Adrenal gland (tissue), 12 donors: ENCODE data around the gene KCNMB1. TPM values are rescaled to one million over a fixed set of nuclear protein-coding genes. Genes with fewer than 3 reads are reported as not detected.

ENCODE experiments used
- DNase-seq, 7 donors: peaks; one replicate each; pipeline ENCODE4 v3.0.0-alpha.2; 2019 to 2020
- H3K27ac ChIP-seq, 5 donors: fragments of 200-600 bp; sonication (generic) in 4 of 5; 1 replicate in 3 of 5; 2 replicates in 2 of 5; pipeline versions ENCODE4 v1.5.1 to v1.8.0; 2016 to 2020; ENCODE audit warnings: mild to moderate bottlenecking in 1 of 5
- H3K27me3 ChIP-seq: fragments of 200-600 bp; 2 replicates; pipeline ENCODE4 v1.8.0; 2021
- H3K36me3 ChIP-seq, 2 donors: fragments of 200-600 bp; replicated peaks in 1 of 2; 1 replicate in 1 of 2; 2 replicates in 1 of 2; pipeline versions ENCODE4 v1.5.1 to v1.8.0; 2018 to 2022
- H3K4me1 ChIP-seq, 2 donors: fragments of 200-600 bp; replicated peaks in 1 of 2; 1 replicate in 1 of 2; 2 replicates in 1 of 2; pipeline versions ENCODE4 v1.5.1 to v1.8.0; 2018 to 2021
- H3K4me3 ChIP-seq, 4 donors: fragments of 200-600 bp; sonication (generic) in 3 of 4; one replicate each; pipeline ENCODE4 v1.5.1; 2016 to 2018
- H3K9me3 ChIP-seq, 3 donors: fragments of 200-600 bp; sonication (generic) in 1 of 3; replicated peaks in 1 of 3; 1 replicate in 2 of 3; 2 replicates in 1 of 3; pipeline versions ENCODE4 v1.5.1 to v1.8.0; 2016 to 2021
- POLR2A ChIP-seq, 2 donors: fragments of 450-650 bp; IDR thresholded peaks; one replicate each; pipeline ENCODE4 v1.6.1; 2017; ENCODE audit warnings: antibody characterized with exemption in 2 of 2, mild to moderate bottlenecking in 2 of 2, moderate library complexity in 1 of 2
- WGBS, 4 donors: extraction: QIAGEN DNeasy Blood & Tissue Kit in 2 of 4; methylation state at CpG; one replicate each; pipeline versions ENCODE4 v1.1.5 to v1.1.7; 2013 to 2017; 5-methylcytosine and 5-hydroxymethylcytosine counted together
- intact Hi-C, 2 donors: fragments of 100-400 bp; cut with DNase I; formaldehyde crosslinking; loops; one replicate each; pipeline versions ENCODE4 v1.14.1 to v1.15.0; 2022 to 2023
- polyA plus RNA-seq, 3 donors: library from polyadenylated mRNA; stranded (reverse); fragments of 200-250 nt in 2 of 3; fragments of 350-450 nt in 1 of 3; fragmentation: Illumina TruSeq in 1 of 3; extraction: RNeasy Lipid Tissue Mini Kit (QIAGEN cat#74804) in 1 of 3; gene quantifications; one replicate each; pipeline ENCODE4 v1.2.3, GENCODE V29; 2013 to 2014
- total RNA-seq, 9 donors: library from RNA; depleted of rRNA in 4 of 9; stranded (reverse); fragments of >200 nt in 4 of 9; fragments of 120-200 nt in 1 of 9; fragmentation: NEBNext Ultra II Directional in 1 of 9; extraction: Animal tissue kit (Norgen Biotek cat#: 25700) in 1 of 9; gene quantifications; one replicate each; pipeline versions ENCODE4 v1.1.0 to v1.2.4, GENCODE V29; 2013 to 2023
- TF ChIP-seq, protein P1 (sequence below), 6 experiments: fragments of 450-650 bp in 4 of 6; fragments of 200-600 bp in 2 of 6; sonication (generic) in 1 of 6; IDR thresholded peaks; 1 replicate in 5 of 6; 2 replicates in 1 of 6; pipeline versions ENCODE4 v1.5.1 to v1.8.0; 2016 to 2021; ENCODE audit warnings: antibody characterized with exemption in 6 of 6, mild to moderate bottlenecking in 2 of 6, moderate library complexity in 1 of 6
- donor health status: healthy with polysubstance abuse.
- donor health status: Bipolar disorder and iron deficiency.
- donor health status: DM: yes; HTN: yes; CAD: no.
- donor health status: DM: no; HTN: no; CAD: no.
- donor health status: DM: no; HTN: no; CAD: no.
- donor health status: DM: yes; HTN: yes; CAD: no.

KCNMB1 gene
- total and polyA plus RNA-seq, 12 donors: 0.11 to 3.2 (median 0.89) TPM

DNA sequence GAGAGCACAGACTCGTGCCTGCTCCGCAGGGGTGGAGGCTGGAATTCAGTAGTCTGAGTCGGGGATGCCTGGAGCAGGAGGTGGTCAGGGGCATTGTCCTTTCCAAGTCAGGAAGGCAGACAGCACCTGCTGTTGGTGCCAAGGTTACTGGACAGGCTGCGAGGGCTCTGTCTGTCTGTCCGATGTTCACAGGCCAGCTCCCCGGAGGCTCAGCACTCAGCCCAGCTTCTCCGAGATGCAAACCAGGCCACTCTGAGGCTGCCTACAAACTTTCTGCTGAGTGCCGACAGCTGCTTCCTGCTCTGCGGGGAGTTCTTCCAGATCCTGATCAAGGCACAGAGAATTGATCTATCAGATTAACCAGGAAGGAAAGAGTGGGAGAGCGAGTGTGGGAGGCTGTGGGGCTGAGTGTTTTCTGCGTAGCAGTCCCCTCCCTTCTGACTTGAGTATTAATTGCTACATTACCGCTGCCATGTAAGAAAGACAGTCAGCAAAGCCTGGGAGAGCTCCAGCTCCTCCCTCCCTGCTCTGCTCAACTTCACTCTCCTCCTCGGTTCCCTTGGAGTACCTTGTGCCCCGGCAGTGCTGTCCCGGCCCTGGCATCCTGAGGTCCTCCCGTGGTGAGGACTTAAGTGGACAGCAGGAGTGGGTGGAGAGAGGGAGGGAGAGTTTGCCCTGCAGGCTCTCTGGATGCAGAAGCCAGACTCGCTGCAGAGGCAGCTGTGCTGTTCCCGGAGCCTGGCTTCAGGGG is 36.0 kb downstream of the KCNMB1 start:
- intact Hi-C loops: no loop called here
- no peaks in the 10 kb centered on the region for H3K36me3 ChIP-seq
- no peak for TF ChIP-seq POLR2A (IDR thresholded peaks at IDR 0.05)
- TF ChIP-seq, protein P1, sequence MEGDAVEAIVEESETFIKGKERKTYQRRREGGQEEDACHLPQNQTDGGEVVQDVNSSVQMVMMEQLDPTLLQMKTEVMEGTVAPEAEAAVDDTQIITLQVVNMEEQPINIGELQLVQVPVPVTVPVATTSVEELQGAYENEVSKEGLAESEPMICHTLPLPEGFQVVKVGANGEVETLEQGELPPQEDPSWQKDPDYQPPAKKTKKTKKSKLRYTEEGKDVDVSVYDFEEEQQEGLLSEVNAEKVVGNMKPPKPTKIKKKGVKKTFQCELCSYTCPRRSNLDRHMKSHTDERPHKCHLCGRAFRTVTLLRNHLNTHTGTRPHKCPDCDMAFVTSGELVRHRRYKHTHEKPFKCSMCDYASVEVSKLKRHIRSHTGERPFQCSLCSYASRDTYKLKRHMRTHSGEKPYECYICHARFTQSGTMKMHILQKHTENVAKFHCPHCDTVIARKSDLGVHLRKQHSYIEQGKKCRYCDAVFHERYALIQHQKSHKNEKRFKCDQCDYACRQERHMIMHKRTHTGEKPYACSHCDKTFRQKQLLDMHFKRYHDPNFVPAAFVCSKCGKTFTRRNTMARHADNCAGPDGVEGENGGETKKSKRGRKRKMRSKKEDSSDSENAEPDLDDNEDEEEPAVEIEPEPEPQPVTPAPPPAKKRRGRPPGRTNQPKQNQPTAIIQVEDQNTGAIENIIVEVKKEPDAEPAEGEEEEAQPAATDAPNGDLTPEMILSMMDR (IDR thresholded peaks at IDR 0.05): no peak
- WGBS, 4 donors: 26 to 31% (median 30%) methylated on average over 18 of the region's 18 CpGs
- no peaks in the 10 kb centered on the region for H3K27me3 ChIP-seq
- peak in 1 of 7 donors; percentile 13 for DNase-seq
- H3K27ac ChIP-seq: peak overlapping the region in 1 of 5 donors; percentile 55
- H3K9me3 ChIP-seq: no peaks in the 10 kb centered on the region
- H3K4me3 ChIP-seq: no peak overlapping the region
- H3K4me1 ChIP-seq: peaks cover 0 to 9% of the 10 kb centered on the region in 2 donors

DNA sequence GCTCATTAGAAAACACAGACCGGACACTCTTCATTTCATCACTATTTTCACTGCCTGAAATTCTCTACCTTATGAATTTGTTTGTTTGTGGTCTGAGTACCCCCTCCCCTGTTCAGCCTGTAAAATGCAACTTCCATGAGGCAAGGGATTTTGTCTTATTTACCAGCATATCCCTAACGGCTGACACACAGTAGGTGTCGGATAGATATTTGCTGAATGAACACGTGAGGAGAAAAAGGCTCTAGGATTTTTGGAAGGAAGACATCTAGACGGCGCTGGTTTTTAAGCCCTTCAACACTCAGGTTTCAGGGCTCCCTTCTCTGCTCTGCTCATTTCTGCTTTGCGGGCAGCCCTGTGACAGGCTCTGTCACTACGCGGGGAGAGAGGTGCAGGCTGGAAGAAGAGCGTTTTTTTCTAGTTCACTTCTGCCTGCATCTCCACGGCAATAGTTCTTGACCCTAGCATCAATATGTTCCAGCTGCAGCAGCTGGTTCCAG is 41.0 kb downstream of the KCNMB1 start:
- peak in 1 of 7 donors; percentile 5 for DNase-seq
- intact Hi-C loops: no loop called here
- no peak overlapping the region for H3K4me3 ChIP-seq

DNA sequence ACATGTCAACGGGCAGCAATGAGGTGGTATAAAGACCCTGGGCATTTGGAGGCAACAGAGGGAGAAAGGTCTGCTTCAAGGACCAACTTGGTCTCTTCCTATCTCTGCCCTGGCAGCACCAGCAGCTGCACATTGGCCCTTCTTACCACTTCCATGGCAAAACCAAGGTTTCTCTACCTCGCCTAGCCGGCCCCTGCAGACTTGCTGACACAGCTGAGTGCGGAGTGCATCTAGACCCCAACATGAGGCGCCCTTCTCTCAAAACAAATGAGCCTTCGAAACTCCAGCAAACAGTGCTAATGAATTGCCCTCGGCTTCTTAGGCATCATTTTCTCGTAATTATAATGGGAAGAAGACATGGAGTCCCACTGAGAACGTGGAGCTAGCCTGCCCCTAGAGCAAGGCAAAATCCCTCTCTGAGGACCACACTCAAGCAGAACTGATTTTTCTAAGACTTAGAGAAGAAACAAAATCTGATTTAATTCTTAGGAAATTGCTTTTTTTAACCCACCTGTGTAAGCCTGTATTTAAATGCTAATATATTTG is 42.1 kb downstream of the KCNMB1 start:
- H3K4me3 ChIP-seq: no peak overlapping the region
- H3K36me3 ChIP-seq: no peaks in the 10 kb centered on the region
- WGBS, 4 donors: 72 to 81% (median 76%) methylated on average over 9 of the region's 9 CpGs
- TF ChIP-seq, protein P1 (IDR thresholded peaks at IDR 0.05): no peak
- TF ChIP-seq POLR2A (IDR thresholded peaks at IDR 0.05): no peak
- intact Hi-C loops: no loop called here
- no peaks in the 10 kb centered on the region for H3K27me3 ChIP-seq
- no peak overlapping the region for H3K27ac ChIP-seq
- H3K9me3 ChIP-seq: no peaks in the 10 kb centered on the region
- H3K4me1 ChIP-seq: no peaks in the 10 kb centered on the region
- no peak for DNase-seq

More for the DNA sequence above, 41.0 kb downstream of the KCNMB1 start:
- no peaks in the 10 kb centered on the region for H3K4me1 ChIP-seq
- 22 to 31% (median 27%) methylated on average over 11 of the region's 11 CpGs for WGBS, 4 donors
- H3K9me3 ChIP-seq: no peaks in the 10 kb centered on the region
- H3K27ac ChIP-seq: no peak overlapping the region
- no peaks in the 10 kb centered on the region for H3K27me3 ChIP-seq
- H3K36me3 ChIP-seq: no peaks in the 10 kb centered on the region
- no peak for TF ChIP-seq POLR2A (IDR thresholded peaks at IDR 0.05)
- TF ChIP-seq, protein P1 (IDR thresholded peaks at IDR 0.05): peak in 4 of 6 experiments; percentile 24 to 57 (median 45)

DNA sequence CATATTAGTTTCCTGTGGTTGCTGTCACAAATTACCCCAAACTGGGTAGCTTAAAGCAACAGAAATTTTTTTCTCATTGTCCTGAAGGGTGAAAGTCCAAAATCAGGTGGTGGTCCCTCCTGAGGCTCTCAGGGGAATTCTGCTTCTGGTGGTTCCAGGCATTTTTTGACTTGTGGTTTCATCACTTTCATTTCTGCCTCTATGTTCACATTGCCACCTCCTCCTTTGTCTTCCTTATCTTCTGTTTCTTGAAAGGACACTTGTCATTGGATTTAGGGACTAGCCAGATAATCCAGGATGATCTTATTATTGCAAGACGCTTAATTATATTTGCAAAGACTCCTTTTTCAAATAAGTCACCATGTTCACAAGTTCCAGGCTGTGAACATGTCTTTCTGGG is 43.2 kb downstream of the KCNMB1 start:
- Histone ChIP-seq H3K27me3 (no peaks in the 10 kb centered on the region), H3K9me3 (no peaks in the 10 kb centered on the region), H3K36me3 (no peaks in the 10 kb centered on the region), H3K4me3 (no peak overlapping the region), H3K4me1 (no peaks in the 10 kb centered on the region), H3K27ac (no peak overlapping the region)
- intact Hi-C loops: no loop called here
- no peak for TF ChIP-seq POLR2A (IDR thresholded peaks at IDR 0.05)
- TF ChIP-seq, protein P1 (IDR thresholded peaks at IDR 0.05): no peak
- DNase-seq: no peak
- WGBS, 4 donors: 84 to 95% (median 90%) methylated on average over 1 of the region's 1 CpG
